Tibial nerve (tissue), 4 donors: ENCODE measurements around the gene SPATA6L. TPM values are rescaled to one million over a fixed set of nuclear protein-coding genes. Genes with fewer than 3 reads are reported as not detected.

ENCODE experiments used
- DNase-seq, 2 donors: peaks; one replicate each; pipeline ENCODE4 v3.0.0-alpha.2; 2019; ENCODE audit warnings: low spot score in 2 of 2
- H3K27ac ChIP-seq, 4 donors: fragments of 200-600 bp; sonication (generic) in 3 of 4; one replicate each; pipeline ENCODE4 v1.5.1; 2017 to 2019; ENCODE audit warnings: mild to moderate bottlenecking in 1 of 4
- H3K27me3 ChIP-seq, 2 donors: fragments of 200-600 bp; sonication (generic) in 1 of 2; one replicate each; pipeline versions ENCODE4 v1.5.1 to v1.6.0; 2017 to 2019
- H3K36me3 ChIP-seq, 3 donors: fragments of 200-600 bp; sonication (generic); one replicate each; pipeline ENCODE4 v1.5.1; 2018 to 2019
- H3K4me1 ChIP-seq, 4 donors: fragments of 200-600 bp; sonication (generic) in 3 of 4; one replicate each; pipeline ENCODE4 v1.5.1; 2017 to 2019
- H3K4me3 ChIP-seq, 4 donors: fragments of 200-600 bp; sonication (generic) in 3 of 4; one replicate each; pipeline ENCODE4 v1.5.1; 2017 to 2019; ENCODE audit warnings: mild to moderate bottlenecking in 1 of 4, moderate library complexity in 1 of 4
- H3K9me3 ChIP-seq, 4 donors: fragments of 200-600 bp; sonication (generic) in 3 of 4; one replicate each; pipeline ENCODE4 v1.5.1; 2017 to 2019
- EP300 ChIP-seq, 2 donors: sonication (generic); formaldehyde crosslinking; IDR thresholded peaks; one replicate each; pipeline ENCODE4 v1.6.1; 2017; ENCODE audit warnings: antibody characterized with exemption in 2 of 2, mild to moderate bottlenecking in 1 of 2
- POLR2A ChIP-seq, 2 donors: fragments of 450-650 bp; IDR thresholded peaks; one replicate each; pipeline ENCODE4 v1.6.1; 2017; ENCODE audit warnings: antibody characterized with exemption in 2 of 2, mild to moderate bottlenecking in 2 of 2, moderate library complexity in 2 of 2
- WGBS, 2 donors: methylation state at CpG; one replicate each; pipeline ENCODE4 v1.1.5; 2018; 5-methylcytosine and 5-hydroxymethylcytosine counted together
- total RNA-seq, 4 donors: library from RNA; depleted of rRNA; stranded (reverse); fragments of >200 nt; gene quantifications; one replicate each; pipeline ENCODE4 v1.1.0, GENCODE V29; 2016
- TF ChIP-seq, protein P1 (sequence below), 5 experiments: fragments of 200-600 bp in 3 of 5; fragments of 450-650 bp in 2 of 5; sonication (generic) in 3 of 5; IDR thresholded peaks; one replicate each; pipeline ENCODE4 v1.5.1; 2016 to 2019; ENCODE audit warnings: antibody characterized with exemption in 5 of 5, mild to moderate bottlenecking in 3 of 5, moderate library complexity in 2 of 5

Gene SPATA6L
- total RNA-seq, 4 donors from 2014 or later, result 1.3 to 5.4 (median 3.8) TPM

GRCh38 chr9:4706021-4706420, 39.7 kb upstream of the SPATA6L start:
- WGBS, 2 donors, result 66 to 67% methylated on average over 2 of the region's 2 CpGs
- no peaks in the 10 kb centered on the region for H3K4me1 ChIP-seq
- peaks cover 0 to 77% (median 0%) of the 10 kb centered on the region in 3 donors for H3K36me3 ChIP-seq
- no peak for TF ChIP-seq POLR2A (IDR thresholded peaks at IDR 0.05)
- TF ChIP-seq, protein P1, sequence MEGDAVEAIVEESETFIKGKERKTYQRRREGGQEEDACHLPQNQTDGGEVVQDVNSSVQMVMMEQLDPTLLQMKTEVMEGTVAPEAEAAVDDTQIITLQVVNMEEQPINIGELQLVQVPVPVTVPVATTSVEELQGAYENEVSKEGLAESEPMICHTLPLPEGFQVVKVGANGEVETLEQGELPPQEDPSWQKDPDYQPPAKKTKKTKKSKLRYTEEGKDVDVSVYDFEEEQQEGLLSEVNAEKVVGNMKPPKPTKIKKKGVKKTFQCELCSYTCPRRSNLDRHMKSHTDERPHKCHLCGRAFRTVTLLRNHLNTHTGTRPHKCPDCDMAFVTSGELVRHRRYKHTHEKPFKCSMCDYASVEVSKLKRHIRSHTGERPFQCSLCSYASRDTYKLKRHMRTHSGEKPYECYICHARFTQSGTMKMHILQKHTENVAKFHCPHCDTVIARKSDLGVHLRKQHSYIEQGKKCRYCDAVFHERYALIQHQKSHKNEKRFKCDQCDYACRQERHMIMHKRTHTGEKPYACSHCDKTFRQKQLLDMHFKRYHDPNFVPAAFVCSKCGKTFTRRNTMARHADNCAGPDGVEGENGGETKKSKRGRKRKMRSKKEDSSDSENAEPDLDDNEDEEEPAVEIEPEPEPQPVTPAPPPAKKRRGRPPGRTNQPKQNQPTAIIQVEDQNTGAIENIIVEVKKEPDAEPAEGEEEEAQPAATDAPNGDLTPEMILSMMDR (IDR thresholded peaks at IDR 0.05), result no peak
- TF ChIP-seq EP300 (IDR thresholded peaks at IDR 0.05), result no peak
- H3K9me3 ChIP-seq, result no peaks in the 10 kb centered on the region
- H3K4me3 ChIP-seq, result no peak overlapping the region
- no peaks in the 10 kb centered on the region for H3K27me3 ChIP-seq
- no peak for DNase-seq
- no peak overlapping the region for H3K27ac ChIP-seq

DNA sequence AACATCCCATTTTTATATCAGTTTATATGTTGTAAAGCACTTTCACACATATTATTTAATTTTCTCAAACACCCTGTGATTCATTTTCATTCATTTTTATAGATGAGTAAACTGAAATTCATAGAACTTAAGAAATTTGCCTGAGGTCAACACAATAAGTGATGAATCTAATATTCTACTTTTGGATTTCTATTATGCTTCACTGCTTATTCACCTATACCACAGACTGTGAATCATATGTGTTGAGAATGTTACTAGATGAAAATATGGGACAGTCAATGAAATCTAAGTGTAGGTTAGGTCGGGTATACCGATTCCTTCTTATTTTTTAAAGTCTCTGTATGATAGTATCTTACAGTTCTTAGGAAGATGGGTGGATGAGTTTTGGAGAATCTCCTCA, 37.8 kb upstream of the SPATA6L start:
- no peak overlapping the region for H3K4me3 ChIP-seq
- no peaks in the 10 kb centered on the region for H3K27me3 ChIP-seq
- no peak for DNase-seq
- H3K4me1 ChIP-seq, result no peaks in the 10 kb centered on the region
- WGBS, 2 donors, result 91 to 93% methylated on average over 2 of the region's 2 CpGs
- TF ChIP-seq, protein P1 (IDR thresholded peaks at IDR 0.05), result no peak
- TF ChIP-seq POLR2A (IDR thresholded peaks at IDR 0.05) (no peak), EP300 (IDR thresholded peaks at IDR 0.05) (no peak)
- no peaks in the 10 kb centered on the region for H3K9me3 ChIP-seq
- no peak overlapping the region for H3K27ac ChIP-seq
- peaks cover 0 to 66% (median 0%) of the 10 kb centered on the region in 3 donors for H3K36me3 ChIP-seq

DNA sequence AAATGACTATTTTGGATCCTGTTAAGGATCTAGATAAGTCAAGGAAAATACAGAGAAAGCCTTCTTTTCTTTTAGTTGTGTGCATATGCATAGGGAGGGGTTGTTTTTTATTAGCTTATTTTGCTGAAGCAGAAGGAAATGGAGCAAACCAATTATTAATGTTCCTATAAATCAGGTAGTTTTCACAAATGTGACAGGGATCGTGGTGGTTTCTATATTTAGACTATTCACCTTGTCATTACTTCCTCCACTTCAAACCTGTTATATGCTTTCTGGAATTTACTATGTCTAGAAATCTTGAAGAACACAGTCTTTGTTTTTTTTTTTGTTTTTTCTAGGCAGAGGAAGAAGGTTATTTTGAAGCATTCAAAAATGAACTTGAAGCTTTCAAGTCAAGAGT, 35.2 kb upstream of the SPATA6L start:
- whole genome bisulfite sequencing, 2 donors, result 73 to 79% methylated on average over 1 of the region's 1 CpG
- H3K9me3 ChIP-seq, result no peaks in the 10 kb centered on the region
- peaks cover 0 to 3% (median 0%) of the 10 kb centered on the region in 4 donors for H3K4me1 ChIP-seq
- no peak overlapping the region for H3K4me3 ChIP-seq
- no peak overlapping the region for H3K27ac ChIP-seq
- no peaks in the 10 kb centered on the region for H3K27me3 ChIP-seq
- DNase-seq, result no peak
- peaks cover 0 to 70% (median 10%) of the 10 kb centered on the region in 3 donors for H3K36me3 ChIP-seq
- no peak for TF ChIP-seq POLR2A (IDR thresholded peaks at IDR 0.05)
- TF ChIP-seq, protein P1 (IDR thresholded peaks at IDR 0.05), result no peak
- no peak for TF ChIP-seq EP300 (IDR thresholded peaks at IDR 0.05)

GRCh38 chr9:4700932-4701331, 34.7 kb upstream of the SPATA6L start:
- Histone ChIP-seq H3K27me3 (no peaks in the 10 kb centered on the region), H3K4me1 (peaks cover 0 to 3% (median 0%) of the 10 kb centered on the region in 4 donors), H3K9me3 (no peaks in the 10 kb centered on the region), H3K36me3 (peaks cover 0 to 66% (median 10%) of the 10 kb centered on the region in 3 donors), H3K4me3 (no peak overlapping the region), H3K27ac (no peak overlapping the region)
- DNase-seq, result no peak
- 81 to 86% methylated on average over 2 of the region's 2 CpGs for WGBS, 2 donors
- TF ChIP-seq EP300 (IDR thresholded peaks at IDR 0.05), result no peak
- TF ChIP-seq, protein P1 (IDR thresholded peaks at IDR 0.05), result no peak
- TF ChIP-seq POLR2A (IDR thresholded peaks at IDR 0.05), result no peak

DNA sequence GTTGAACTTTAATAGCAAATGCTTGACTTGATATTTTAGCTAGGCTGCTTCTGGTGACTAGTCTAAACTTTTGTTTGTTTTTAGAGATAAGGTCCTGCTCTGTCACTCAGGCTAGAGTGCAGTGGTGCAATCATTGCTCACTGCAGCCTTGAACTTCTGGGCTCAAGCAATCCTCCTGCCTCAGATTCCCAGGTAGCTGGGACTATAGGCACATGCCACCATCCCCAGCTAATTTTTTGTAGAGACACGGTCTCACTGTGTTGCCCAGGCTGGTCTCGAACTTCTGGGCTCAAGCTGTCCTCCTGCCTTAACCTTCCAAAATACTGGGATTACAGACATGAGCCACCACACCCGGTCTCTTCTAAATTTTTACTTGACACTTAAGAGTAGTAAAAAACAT, 33.8 kb upstream of the SPATA6L start:
- no peaks in the 10 kb centered on the region for H3K27me3 ChIP-seq
- no peak overlapping the region for H3K4me3 ChIP-seq
- H3K4me1 ChIP-seq, result peaks cover 0 to 3% (median 0%) of the 10 kb centered on the region in 4 donors
- TF ChIP-seq POLR2A (IDR thresholded peaks at IDR 0.05) (no peak), EP300 (IDR thresholded peaks at IDR 0.05) (no peak)
- TF ChIP-seq, protein P1 (IDR thresholded peaks at IDR 0.05), result no peak
- no peak overlapping the region for H3K27ac ChIP-seq
- no peaks in the 10 kb centered on the region for H3K9me3 ChIP-seq
- H3K36me3 ChIP-seq, result peaks cover 0 to 68% (median 10%) of the 10 kb centered on the region in 3 donors
- 89 to 98% methylated on average over 3 of the region's 3 CpGs for WGBS, 2 donors
- no peak for DNase-seq
